AG04450 (cell line): ENCODE data around the gene RFK. TPM values are rescaled to one million over a fixed set of nuclear protein-coding genes. Genes with fewer than 3 reads are reported as not detected.

ENCODE experiments used
- CTCF ChIA-PET: fragments of 300-600, 350-600 bp; formaldehyde crosslinking; extraction: SDS; loops from one replicate; lab custom pipeline; 2022; ENCODE audit warnings: antibody characterized with exemption, inconsistent platforms; lab: Charles Lee
- POLR2A ChIA-PET: fragments of 350-600 bp; formaldehyde crosslinking; extraction: SDS; loops from one replicate; lab custom pipeline; 2021; ENCODE audit warnings: antibody characterized with exemption, inconsistent platforms; lab: Yijun Ruan, JAX
- DNase-seq: peaks from one replicate; pipeline ENCODE4 v3.0.0-alpha.2; 2011; ENCODE audit warnings: low read depth, low spot score
- H3K27ac ChIP-seq: one replicate; pipeline ENCODE4 v1.5.1; 2012; ENCODE audit warnings: low read depth, low read length, control low read depth
- H3K27me3 ChIP-seq: one replicate; pipeline ENCODE4 v1.6.0; 2012; ENCODE audit warnings: low read length; ENCODE audit not compliant: control insufficient read depth, insufficient read depth
- H3K4me3 ChIP-seq: 2 replicates; pipeline ENCODE4 v1.5.1; 2011; ENCODE audit warnings: mild to moderate bottlenecking, low read depth, low read length, control low read depth
- H3K9me3 ChIP-seq: 2 replicates; pipeline ENCODE4 v1.5.1; 2012; ENCODE audit warnings: low read length; ENCODE audit not compliant: control insufficient read depth, insufficient read depth
- polyA plus RNA-seq: library from polyadenylated mRNA; depleted of rRNA; stranded (reverse); fragments of >200 nt; gene quantifications from 2 replicates; pipeline ENCODE4 v1.2.3, GENCODE V29; 2011
- TF ChIP-seq, protein P1 (sequence below): IDR thresholded peaks from 2 replicates; pipeline ENCODE4 v1.5.1; 2011; ENCODE audit warnings: low read depth, low read length, control low read depth, inconsistent platforms

Gene RFK
- polyA plus RNA-seq, 1 experiment: 29.2 TPM

DNA sequence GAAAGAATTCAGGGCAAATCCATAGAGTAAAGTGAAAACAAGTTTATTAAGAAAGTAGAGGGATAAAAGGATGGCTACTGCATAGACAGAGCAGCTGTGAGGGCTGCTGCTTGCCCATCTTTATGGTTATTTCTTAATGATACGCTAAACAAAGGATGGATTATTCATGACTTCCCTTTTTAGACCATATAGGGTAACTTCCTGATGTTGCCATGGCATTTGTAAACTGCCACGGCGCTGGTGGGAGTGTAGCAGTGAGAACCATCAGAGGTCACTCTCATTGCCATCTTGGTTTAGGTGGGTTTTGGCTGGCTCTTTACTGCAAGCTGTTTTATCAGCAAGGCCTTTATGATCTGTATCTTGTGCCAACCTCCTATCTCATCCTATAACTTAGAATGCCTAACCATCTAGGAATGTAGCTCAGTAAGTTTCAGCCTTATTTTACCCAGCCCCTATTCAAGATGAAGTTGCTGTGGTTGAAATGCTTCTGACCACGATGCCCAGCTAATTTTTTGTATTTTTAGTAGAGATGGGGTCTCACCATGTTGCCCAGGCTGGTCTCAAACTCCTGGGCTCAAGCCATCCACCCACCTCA lies 42.1 kb downstream of the RFK start:
- ChIA-PET POLR2A (no interaction called here), CTCF (interaction anchor here (0.6 kb wide), 1 partner anchor 50 kb away, joined by 8 read pairs; no protein-coding TSS in a partner anchor)

DNA sequence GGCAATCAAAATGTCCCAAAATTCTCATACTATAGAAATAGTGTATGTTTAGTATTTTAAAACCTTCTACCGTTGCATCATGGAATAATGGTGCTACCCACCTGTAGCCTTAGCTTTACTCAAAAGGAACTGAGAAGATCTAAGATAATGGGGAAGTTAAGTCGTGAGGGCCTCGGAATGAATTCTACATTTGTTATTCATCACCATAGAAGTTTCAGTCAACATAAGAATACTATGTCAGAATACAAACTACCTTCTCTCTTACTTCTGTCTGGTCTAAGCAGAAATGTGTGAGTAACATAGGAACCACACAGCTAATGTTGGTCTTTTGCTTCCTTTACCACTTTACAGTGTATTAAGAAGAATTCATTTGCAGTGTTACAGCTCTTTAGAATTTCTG lies 43.2 kb downstream of the RFK start:
- no peak overlapping the region for H3K27ac ChIP-seq
- peaks cover 7% of the 10 kb centered on the region for H3K27me3 ChIP-seq
- DNase-seq: no peak
- CTCF ChIA-PET: interaction anchor here (0.6 kb wide), 1 partner anchor 30 kb away, joined by 3 read pairs; no protein-coding TSS in a partner anchor
- H3K4me3 ChIP-seq: no peak overlapping the region
- H3K9me3 ChIP-seq: no peaks in the 10 kb centered on the region
- TF ChIP-seq, protein P1, sequence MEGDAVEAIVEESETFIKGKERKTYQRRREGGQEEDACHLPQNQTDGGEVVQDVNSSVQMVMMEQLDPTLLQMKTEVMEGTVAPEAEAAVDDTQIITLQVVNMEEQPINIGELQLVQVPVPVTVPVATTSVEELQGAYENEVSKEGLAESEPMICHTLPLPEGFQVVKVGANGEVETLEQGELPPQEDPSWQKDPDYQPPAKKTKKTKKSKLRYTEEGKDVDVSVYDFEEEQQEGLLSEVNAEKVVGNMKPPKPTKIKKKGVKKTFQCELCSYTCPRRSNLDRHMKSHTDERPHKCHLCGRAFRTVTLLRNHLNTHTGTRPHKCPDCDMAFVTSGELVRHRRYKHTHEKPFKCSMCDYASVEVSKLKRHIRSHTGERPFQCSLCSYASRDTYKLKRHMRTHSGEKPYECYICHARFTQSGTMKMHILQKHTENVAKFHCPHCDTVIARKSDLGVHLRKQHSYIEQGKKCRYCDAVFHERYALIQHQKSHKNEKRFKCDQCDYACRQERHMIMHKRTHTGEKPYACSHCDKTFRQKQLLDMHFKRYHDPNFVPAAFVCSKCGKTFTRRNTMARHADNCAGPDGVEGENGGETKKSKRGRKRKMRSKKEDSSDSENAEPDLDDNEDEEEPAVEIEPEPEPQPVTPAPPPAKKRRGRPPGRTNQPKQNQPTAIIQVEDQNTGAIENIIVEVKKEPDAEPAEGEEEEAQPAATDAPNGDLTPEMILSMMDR: no peak
- POLR2A ChIA-PET: no interaction called here

More for the DNA sequence above, 42.1 kb downstream of the RFK start:
- no peaks in the 10 kb centered on the region for H3K9me3 ChIP-seq
- H3K4me3 ChIP-seq: no peak overlapping the region
- no peak overlapping the region for H3K27ac ChIP-seq
- DNase-seq: no peak
- TF ChIP-seq, protein P1: no peak
- H3K27me3 ChIP-seq: peaks cover 7% of the 10 kb centered on the region

DNA sequence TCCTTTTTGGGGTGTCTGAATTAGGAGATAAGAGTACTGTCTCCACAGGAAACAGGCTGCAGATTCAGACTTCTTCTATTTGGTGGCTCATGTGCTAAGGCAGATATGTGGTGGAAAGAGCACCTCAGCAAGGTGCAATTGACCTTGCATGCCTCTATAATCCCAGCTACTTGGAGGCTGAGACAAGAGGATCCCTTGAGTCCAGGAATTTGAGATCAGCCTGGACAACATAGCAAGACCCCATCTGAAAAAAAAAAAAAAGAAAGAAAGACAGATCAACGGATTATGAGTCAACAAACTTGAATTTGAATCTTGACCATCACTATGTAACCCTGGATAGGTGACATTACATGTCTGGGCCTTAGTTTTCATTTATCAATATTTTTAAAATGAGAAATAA lies 44.4 kb downstream of the RFK start:
- Histone ChIP-seq H3K4me3 (no peak overlapping the region), H3K27ac (no peak overlapping the region), H3K9me3 (no peaks in the 10 kb centered on the region), H3K27me3 (peaks cover 7% of the 10 kb centered on the region)
- no peak for DNase-seq
- POLR2A ChIA-PET: interaction anchor here (0.8 kb wide), 1 partner anchor 387 kb away, joined by 9 read pairs; no protein-coding TSS in a partner anchor
- TF ChIP-seq, protein P1: no peak
- CTCF ChIA-PET: interaction anchor here (0.7 kb wide), 1 partner anchor 1171 kb away, joined by 3 read pairs; no protein-coding TSS in a partner anchor

DNA sequence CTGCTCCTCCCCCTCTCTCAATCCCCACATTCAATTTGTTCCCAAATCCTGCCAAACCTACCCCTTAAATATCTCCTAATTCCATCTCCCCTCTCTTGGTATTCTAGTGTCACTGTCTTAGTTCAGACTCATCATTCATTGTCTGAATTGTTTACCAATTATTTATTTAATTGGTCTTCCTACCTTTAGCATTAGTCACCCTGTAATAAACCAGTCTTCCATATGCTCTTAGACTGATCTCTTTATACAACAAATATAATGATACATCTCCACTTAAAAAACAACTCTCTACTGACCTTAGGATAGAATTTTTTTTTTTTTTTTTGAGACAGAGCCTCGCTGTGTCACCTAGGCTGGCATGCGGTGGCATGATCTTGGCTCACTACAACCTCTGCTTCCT lies 51.4 kb downstream of the RFK start:
- no peak for DNase-seq
- POLR2A ChIA-PET: no interaction called here

GRCh38 chr9:76342201-76342600 lies 52.0 kb downstream of the RFK start:
- POLR2A ChIA-PET: no interaction called here
- Histone ChIP-seq H3K9me3 (no peaks in the 10 kb centered on the region), H3K4me3 (no peak overlapping the region), H3K27ac (no peak overlapping the region), H3K27me3 (no peaks in the 10 kb centered on the region)
- TF ChIP-seq, protein P1: no peak
- CTCF ChIA-PET: no interaction called here
- no peak for DNase-seq

More for the DNA sequence above, 51.4 kb downstream of the RFK start:
- Histone ChIP-seq H3K9me3 (no peaks in the 10 kb centered on the region), H3K27me3 (no peaks in the 10 kb centered on the region), H3K27ac (no peak overlapping the region), H3K4me3 (no peak overlapping the region)
- CTCF ChIA-PET: no interaction called here
- TF ChIP-seq, protein P1: no peak
